Measurements from ENCODE around the gene ADAR. TPM values are rescaled to one million over a fixed set of nuclear protein-coding genes. Genes with fewer than 3 reads are reported as not detected.

Gene ADAR
- total RNA-seq, 1 donor from 2014 or later = 180 TPM

- Mint-ChIP-seq H3K36me3 (no peaks in the 10 kb centered on the region), H3K4me3 (no peak overlapping the region), H3K27me3 (peaks cover 42% of the 10 kb centered on the region), H3K27ac (no peak overlapping the region), H3K9me3 (no peaks in the 10 kb centered on the region), H3K4me1 (ENCODE audit: unreplicated experiment) (peaks cover 24% of the 10 kb centered on the region)
- TF ChIP-seq, protein P1, sequence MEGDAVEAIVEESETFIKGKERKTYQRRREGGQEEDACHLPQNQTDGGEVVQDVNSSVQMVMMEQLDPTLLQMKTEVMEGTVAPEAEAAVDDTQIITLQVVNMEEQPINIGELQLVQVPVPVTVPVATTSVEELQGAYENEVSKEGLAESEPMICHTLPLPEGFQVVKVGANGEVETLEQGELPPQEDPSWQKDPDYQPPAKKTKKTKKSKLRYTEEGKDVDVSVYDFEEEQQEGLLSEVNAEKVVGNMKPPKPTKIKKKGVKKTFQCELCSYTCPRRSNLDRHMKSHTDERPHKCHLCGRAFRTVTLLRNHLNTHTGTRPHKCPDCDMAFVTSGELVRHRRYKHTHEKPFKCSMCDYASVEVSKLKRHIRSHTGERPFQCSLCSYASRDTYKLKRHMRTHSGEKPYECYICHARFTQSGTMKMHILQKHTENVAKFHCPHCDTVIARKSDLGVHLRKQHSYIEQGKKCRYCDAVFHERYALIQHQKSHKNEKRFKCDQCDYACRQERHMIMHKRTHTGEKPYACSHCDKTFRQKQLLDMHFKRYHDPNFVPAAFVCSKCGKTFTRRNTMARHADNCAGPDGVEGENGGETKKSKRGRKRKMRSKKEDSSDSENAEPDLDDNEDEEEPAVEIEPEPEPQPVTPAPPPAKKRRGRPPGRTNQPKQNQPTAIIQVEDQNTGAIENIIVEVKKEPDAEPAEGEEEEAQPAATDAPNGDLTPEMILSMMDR (conservative IDR thresholded peaks at IDR 0.05) = no peak
- no peak for DNase-seq (ENCODE audit: extremely low spot score, unreplicated experiment)
Observed at GRCh38 chr1:154571244-154571963, 36.6 kb downstream of the ADAR start.

GRCh38 chr1:154568157-154568815 is 39.7 kb downstream of the ADAR start:
- no peaks in the 10 kb centered on the region for H3K36me3 Mint-ChIP-seq
- H3K9me3 Mint-ChIP-seq = no peaks in the 10 kb centered on the region
- peaks cover 59% of the 10 kb centered on the region for H3K27me3 Mint-ChIP-seq
- H3K27ac Mint-ChIP-seq = no peak overlapping the region
- DNase-seq (ENCODE audit: extremely low spot score, unreplicated experiment) = no peak
- H3K4me3 Mint-ChIP-seq = peak overlapping the region; percentile 68
- H3K4me1 Mint-ChIP-seq (ENCODE audit: unreplicated experiment) = peaks cover 8% of the 10 kb centered on the region
- TF ChIP-seq, protein P1 (conservative IDR thresholded peaks at IDR 0.05) = no peak

GRCh38 chr1:154567386-154568156 is 40.4 kb downstream of the ADAR start, which contains the start of gene CHRNB2:
CHRNB2 (plus strand) TSS chr1:154567778; CDS start chr1:154568045, 267 bp downstream.
- Mint-ChIP-seq H3K36me3 (no peaks in the 10 kb centered on the region), H3K27ac (peak within 1 kb of the TSS; percentile 34)

GRCh38 chr1:154565876-154566275 is 42.1 kb downstream of the ADAR start:
- TF ChIP-seq, protein P1 (conservative IDR thresholded peaks at IDR 0.05) = no peak
- no peak overlapping the region for H3K4me3 Mint-ChIP-seq
- H3K36me3 Mint-ChIP-seq = no peaks in the 10 kb centered on the region
- no peaks in the 10 kb centered on the region for H3K9me3 Mint-ChIP-seq
- peaks cover 53% of the 10 kb centered on the region for H3K27me3 Mint-ChIP-seq
- peaks cover 5% of the 10 kb centered on the region for H3K4me1 Mint-ChIP-seq (ENCODE audit: unreplicated experiment)
- H3K27ac Mint-ChIP-seq = no peak overlapping the region
- DNase-seq (ENCODE audit: extremely low spot score, unreplicated experiment) = no peak

More at GRCh38 chr1:154567386-154568156, 40.4 kb downstream of the ADAR start, which contains the start of gene CHRNB2:
- peaks cover 59% of the 10 kb centered on the region for H3K27me3 Mint-ChIP-seq
- TF ChIP-seq, protein P1 (conservative IDR thresholded peaks at IDR 0.05) = no peak
- no peaks in the 10 kb centered on the region for H3K9me3 Mint-ChIP-seq
- peak; percentile 86 for DNase-seq (ENCODE audit: extremely low spot score, unreplicated experiment)
- peak within 1 kb of the TSS; percentile 82 for H3K4me3 Mint-ChIP-seq
- peaks cover 5% of the 10 kb centered on the region for H3K4me1 Mint-ChIP-seq (ENCODE audit: unreplicated experiment)

- Mint-ChIP-seq H3K9me3 (no peaks in the 10 kb centered on the region), H3K4me1 (ENCODE audit: unreplicated experiment) (peaks cover 31% of the 10 kb centered on the region), H3K27ac (peak overlapping the region; percentile 96), H3K27me3 (peaks cover 2% of the 10 kb centered on the region), H3K36me3 (peaks cover 10% of the 10 kb centered on the region), H3K4me3 (peak overlapping the region; percentile 93)
- TF ChIP-seq, protein P1 (conservative IDR thresholded peaks at IDR 0.05) = peak; percentile 96
- peak; percentile 85 for DNase-seq (ENCODE audit: extremely low spot score, unreplicated experiment)
Observed at GRCh38 chr1:154559466-154560044, 48.4 kb downstream of the ADAR start.

All from type B pancreatic cell (in vitro differentiated cells).